ENCODE data around the gene FKBP9. TPM values are rescaled to one million over a fixed set of nuclear protein-coding genes. Genes with fewer than 3 reads are reported as not detected.

The FKBP9 gene
- polyA plus RNA-seq, 3 donors = 189 to 211 (median 195) TPM

DNA sequence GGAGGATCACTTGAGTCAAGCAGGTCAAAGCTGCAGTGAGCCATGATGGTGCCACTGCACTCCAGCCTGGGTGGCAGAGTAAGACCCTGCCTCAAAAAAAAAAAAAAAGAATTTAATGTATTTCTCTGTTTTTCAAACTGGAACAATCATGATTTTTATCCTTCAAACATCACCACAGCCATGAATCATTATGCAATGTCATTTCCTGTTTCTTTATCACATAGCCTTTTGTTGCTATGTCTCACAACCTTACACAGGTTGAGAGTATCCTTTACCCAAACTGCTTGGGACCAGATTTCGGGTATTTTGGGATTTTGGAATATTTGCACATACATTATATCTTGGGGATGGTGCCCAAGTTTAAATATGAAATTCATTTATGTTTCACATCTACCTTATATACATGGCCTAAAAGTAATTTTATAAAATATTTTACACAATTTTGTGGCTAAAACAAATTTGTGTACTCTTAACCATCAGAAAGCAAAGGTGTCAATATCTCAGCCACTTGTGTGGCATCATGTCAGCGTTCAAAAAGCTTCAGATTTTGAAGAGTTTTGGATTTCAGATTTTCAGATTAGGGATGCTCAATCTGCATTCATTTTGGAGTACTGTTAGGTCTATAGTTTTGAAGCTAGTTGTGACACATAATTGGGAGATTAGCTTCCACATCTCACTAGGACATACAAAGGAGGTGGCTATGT lies 97.2 kb downstream of the FKBP9 start:
- DNase-seq (ENCODE audit: low read depth in 3 of 3, low spot score in 2 of 3) = no peak

DNA sequence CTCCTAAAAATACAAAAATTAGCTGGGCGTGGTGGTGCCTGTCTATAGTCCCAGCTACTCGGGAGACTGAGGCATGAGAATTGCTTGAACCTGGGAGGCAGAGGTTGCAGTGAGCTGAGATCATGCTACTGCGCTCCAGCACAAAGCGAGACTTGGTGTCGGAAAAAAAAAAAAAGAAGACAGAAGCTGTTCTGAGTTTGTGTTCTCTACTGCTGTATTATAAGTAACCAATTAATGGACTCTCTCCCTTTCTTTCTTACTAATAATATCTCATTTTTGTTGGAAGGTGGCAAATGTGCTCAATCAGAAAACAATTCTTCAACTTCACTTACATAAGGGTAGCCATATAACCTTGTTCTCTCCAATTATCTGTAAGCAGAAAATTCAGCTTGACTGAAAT lies 97.9 kb downstream of the FKBP9 start:
- no peak for DNase-seq (ENCODE audit: low read depth in 3 of 3, low spot score in 2 of 3)

Other genes starting within 250 kb of the FKBP9 start
- 10 to 100 TPM; 58.7 to 68.5 (median 60.5) TPM for gene KBTBD2, start 65.7 kb upstream of the FKBP9 start, polyA plus RNA-seq (ENCODE audit: insufficient read length in 3 of 3)
- gene NT5C3A, start 105.3 kb downstream of the FKBP9 start, polyA plus RNA-seq (ENCODE audit: insufficient read length in 3 of 3) = 10 to 100 TPM; 32.3 to 38.4 (median 32.8) TPM
- gene RP9, start 152.0 kb downstream of the FKBP9 start, polyA plus RNA-seq (ENCODE audit: insufficient read length in 3 of 3) = 10 to 100 TPM; 36.1 to 39.5 (median 38.7) TPM
- gene BBS9, start 172.1 kb downstream of the FKBP9 start, polyA plus RNA-seq (ENCODE audit: insufficient read length in 3 of 3) = 10 to 100 TPM; 15.6 to 19.3 (median 16.3) TPM

Data from right renal cortex interstitium (tissue), 3 donors.